BLaER1 (cell line): ENCODE data around the gene QPCTL.
"Not testable (repeated sequence)": the region's sequence is repeated elsewhere in the genome, so short reads cannot be mapped to it uniquely, and the experiment has no call there.

Experiments
- H3K27ac ChIP-seq: shearing (Covaris generic); formaldehyde crosslinking; 2 replicates; pipeline ENCODE4 v1.8.1; 2022
- H3K27me3 ChIP-seq: shearing (Covaris generic); formaldehyde crosslinking; 2 replicates; pipeline ENCODE4 v1.8.1; 2022
- H3K36me3 ChIP-seq: shearing (Covaris generic); formaldehyde crosslinking; 2 replicates; pipeline ENCODE4 v1.8.1; 2022
- H3K4me1 ChIP-seq: shearing (Covaris generic); formaldehyde crosslinking; 2 replicates; pipeline ENCODE4 v1.8.1; 2022
- H3K4me2 ChIP-seq: shearing (Covaris generic); formaldehyde crosslinking; 2 replicates; pipeline ENCODE4 v1.8.1; 2022
- H3K4me3 ChIP-seq: shearing (Covaris generic); formaldehyde crosslinking; 2 replicates; pipeline ENCODE4 v1.8.1; 2022
- H3K9ac ChIP-seq: shearing (Covaris generic); formaldehyde crosslinking; 2 replicates; pipeline ENCODE4 v1.8.1; 2022
- H3K9me3 ChIP-seq: shearing (Covaris generic); formaldehyde crosslinking; 2 replicates; pipeline ENCODE4 v1.8.1; 2022
- H4K20me1 ChIP-seq: shearing (Covaris generic); formaldehyde crosslinking; 2 replicates; pipeline ENCODE4 v1.8.1; 2022
- Cebpa-rat ChIP-seq: shearing (Covaris generic); IDR thresholded peaks from 2 replicates; pipeline ENCODE4 v1.8.1; 2022

Gene QPCTL

GRCh38 chr19:45739498-45740439 is 47.3 kb downstream of the QPCTL start:
- TF ChIP-seq Cebpa-rat: no peak
- H3K4me3 ChIP-seq: no peak overlapping the region
- no peaks in the 10 kb centered on the region for H3K27me3 ChIP-seq
- no peaks in the 10 kb centered on the region for H3K9me3 ChIP-seq
- H3K36me3 ChIP-seq: no peaks in the 10 kb centered on the region
- H4K20me1 ChIP-seq: no peaks in the 10 kb centered on the region
- H3K27ac ChIP-seq: no peak overlapping the region
- no peak overlapping the region for H3K4me2 ChIP-seq
- no peaks in the 10 kb centered on the region for H3K4me1 ChIP-seq
- H3K9ac ChIP-seq: no peak overlapping the region

GRCh38 chr19:45742969-45743368 is 50.5 kb downstream of the QPCTL start:
- TF ChIP-seq Cebpa-rat: no peak
- H3K4me1 ChIP-seq: no peaks in the 10 kb centered on the region
- H3K9ac ChIP-seq: no peak overlapping the region
- H3K9me3 ChIP-seq: no peaks in the 10 kb centered on the region
- H3K4me2 ChIP-seq: no peak overlapping the region
- H4K20me1 ChIP-seq: no peaks in the 10 kb centered on the region
- no peak overlapping the region for H3K27ac ChIP-seq
- no peaks in the 10 kb centered on the region for H3K36me3 ChIP-seq
- no peak overlapping the region for H3K4me3 ChIP-seq
- H3K27me3 ChIP-seq: no peaks in the 10 kb centered on the region

- H3K27ac ChIP-seq: no peak overlapping the region
- no peaks in the 10 kb centered on the region for H3K36me3 ChIP-seq
- no peaks in the 10 kb centered on the region for H3K9me3 ChIP-seq
- H3K27me3 ChIP-seq: no peaks in the 10 kb centered on the region
- no peaks in the 10 kb centered on the region for H3K4me1 ChIP-seq
- H4K20me1 ChIP-seq: no peaks in the 10 kb centered on the region
- no peak overlapping the region for H3K4me3 ChIP-seq
- no peak overlapping the region for H3K4me2 ChIP-seq
- no peak for TF ChIP-seq Cebpa-rat
- no peak overlapping the region for H3K9ac ChIP-seq
Measured at GRCh38 chr19:45745606-45746005, 53.1 kb downstream of the QPCTL start.

GRCh38 chr19:45746866-45747265 is 54.4 kb downstream of the QPCTL start:
- no peak overlapping the region for H3K9ac ChIP-seq
- no peaks in the 10 kb centered on the region for H3K27me3 ChIP-seq
- no peaks in the 10 kb centered on the region for H3K4me1 ChIP-seq
- no peaks in the 10 kb centered on the region for H3K36me3 ChIP-seq
- no peak overlapping the region for H3K4me2 ChIP-seq
- no peak for TF ChIP-seq Cebpa-rat
- H4K20me1 ChIP-seq: no peaks in the 10 kb centered on the region
- H3K9me3 ChIP-seq: no peaks in the 10 kb centered on the region
- no peak overlapping the region for H3K27ac ChIP-seq
- H3K4me3 ChIP-seq: no peak overlapping the region

GRCh38 chr19:45747513-45747912 is 55.0 kb downstream of the QPCTL start:
- H3K27ac ChIP-seq: no peak overlapping the region
- H3K36me3 ChIP-seq: no peaks in the 10 kb centered on the region
- no peak for TF ChIP-seq Cebpa-rat
- H4K20me1 ChIP-seq: no peaks in the 10 kb centered on the region
- H3K4me2 ChIP-seq: no peak overlapping the region
- H3K4me3 ChIP-seq: no peak overlapping the region
- no peaks in the 10 kb centered on the region for H3K9me3 ChIP-seq
- no peaks in the 10 kb centered on the region for H3K4me1 ChIP-seq
- no peak overlapping the region for H3K9ac ChIP-seq
- no peaks in the 10 kb centered on the region for H3K27me3 ChIP-seq

GRCh38 chr19:45751483-45751882 is 59.0 kb downstream of the QPCTL start:
- H3K36me3 ChIP-seq, H3K9ac ChIP-seq, H3K4me3 ChIP-seq, H3K4me2 ChIP-seq, H3K4me1 ChIP-seq, H3K27me3 ChIP-seq, H3K27ac ChIP-seq, H4K20me1 ChIP-seq, H3K9me3 ChIP-seq: not testable (repeated sequence)

- Histone ChIP-seq H3K4me2 (no peak overlapping the region), H4K20me1 (no peaks in the 10 kb centered on the region), H3K27me3 (no peaks in the 10 kb centered on the region), H3K9ac (no peak overlapping the region), H3K9me3 (no peaks in the 10 kb centered on the region), H3K36me3 (no peaks in the 10 kb centered on the region), H3K27ac (no peak overlapping the region), H3K4me3 (no peak overlapping the region), H3K4me1 (peaks cover 8% of the 10 kb centered on the region)
- no peak for TF ChIP-seq Cebpa-rat
Measured at GRCh38 chr19:45752639-45753038, 60.2 kb downstream of the QPCTL start.

GRCh38 chr19:45753548-45753947 is 61.1 kb downstream of the QPCTL start:
- no peak overlapping the region for H3K9ac ChIP-seq
- no peak overlapping the region for H3K4me3 ChIP-seq
- H3K27me3 ChIP-seq: no peaks in the 10 kb centered on the region
- no peak for TF ChIP-seq Cebpa-rat
- H3K9me3 ChIP-seq: no peaks in the 10 kb centered on the region
- no peaks in the 10 kb centered on the region for H4K20me1 ChIP-seq
- no peaks in the 10 kb centered on the region for H3K36me3 ChIP-seq
- peak overlapping the region; percentile 25 for H3K4me2 ChIP-seq
- H3K27ac ChIP-seq: no peak overlapping the region
- H3K4me1 ChIP-seq: peaks cover 8% of the 10 kb centered on the region
